Activated CD4-positive, alpha-beta T cell treated with anti-CD3 and anti-CD28 coated beads, Interleukin-2, amount 10 ng/mL, durations not matched to agents 7 days and 5 days (primary cell): ENCODE results near the gene PLAU. TPM values are rescaled to one million over a fixed set of nuclear protein-coding genes. Genes with fewer than 3 reads are reported as not detected.
A peak's percentile ranks its signal among the peaks of the same experiment; 100 is the strongest.
"Not testable (repeated sequence)": the region's sequence is repeated elsewhere in the genome, so short reads cannot be mapped to it uniquely, and the experiment has no call there.

Experiments
- CTCF ChIA-PET: fragments of 350-600 bp; sonication (Branson Sonifier 250); formaldehyde crosslinking; loops from one replicate; lab custom pipeline; 2021; ENCODE audit warnings: antibody characterized with exemption; lab: Charles Lee
- POLR2A ChIA-PET: fragments of 350-600 bp; sonication (Branson Sonifier 250); formaldehyde crosslinking; loops from one replicate; lab custom pipeline; 2021; ENCODE audit warnings: antibody characterized with exemption; lab: Charles Lee
- DNase-seq: peaks from one replicate; pipeline ENCODE4 v3.0.0-alpha.2; 2020
- H3K27ac Mint-ChIP-seq: one replicate; pipeline ENCODE4 v1.8.0; 2021; ENCODE audit warnings: mild to moderate bottlenecking, moderate library complexity, mixed read lengths
- H3K27me3 Mint-ChIP-seq: one replicate; pipeline ENCODE4 v1.8.0; 2021; ENCODE audit warnings: mixed read lengths
- H3K36me3 Mint-ChIP-seq: one replicate; pipeline ENCODE4 v1.8.0; 2021; ENCODE audit warnings: low read depth, mixed read lengths
- H3K4me1 Mint-ChIP-seq: one replicate; pipeline ENCODE4 v1.8.0; 2021; ENCODE audit warnings: mixed read lengths
- H3K4me3 Mint-ChIP-seq: one replicate; pipeline ENCODE4 v1.8.0; 2021; ENCODE audit warnings: mild to moderate bottlenecking, moderate library complexity, mixed read lengths
- H3K9me3 Mint-ChIP-seq: one replicate; pipeline ENCODE4 v1.8.0; 2021; ENCODE audit warnings: mixed read lengths
- total RNA-seq, 2 experiments: library from RNA; stranded (reverse); gene quantifications; one replicate each; pipeline ENCODE4 v1.2.3, GENCODE V29; 2021

Gene PLAU
- total RNA-seq, 2 experiments from 2014 or later = 0.89 to 0.96 TPM

- ChIA-PET CTCF (interaction anchor here (0.6 to 9.9 kb wide), 55 partner anchors 10 to 1497 kb away, joined by 3 to 212 read pairs (median 5); partner anchors contain the start of gene PLAU), POLR2A (interaction anchor here (0.6 to 1.0 kb wide), 6 partner anchors 19 to 177 kb away, joined by 3 to 4 read pairs (median 4); no protein-coding TSS in a partner anchor)
- Mint-ChIP-seq H3K27ac (peak overlapping the region; percentile 76), H3K4me1 (peaks cover 42% of the 10 kb centered on the region), H3K4me3 (no peak overlapping the region), H3K27me3 (no peaks in the 10 kb centered on the region), H3K36me3 (peaks cover 3% of the 10 kb centered on the region), H3K9me3 (no peaks in the 10 kb centered on the region)
- peak; percentile 95 for DNase-seq
These were observed 31.4 kb upstream of the PLAU start for GRCh38 chr10:73879296-73880173.

GRCh38 chr10:73881221-73881919 is 29.6 kb upstream of the PLAU start:
- no peaks in the 10 kb centered on the region for H3K9me3 Mint-ChIP-seq
- ChIA-PET CTCF (interaction anchor here (1.2 to 9.9 kb wide), 7 partner anchors 9 to 208 kb away, joined by 4 to 212 read pairs (median 62); no protein-coding TSS in a partner anchor), POLR2A (no interaction called here)
- H3K4me1 Mint-ChIP-seq = peaks cover 35% of the 10 kb centered on the region
- H3K27ac Mint-ChIP-seq = no peak overlapping the region
- H3K4me3 Mint-ChIP-seq = no peak overlapping the region
- no peaks in the 10 kb centered on the region for H3K27me3 Mint-ChIP-seq
- H3K36me3 Mint-ChIP-seq = peaks cover 3% of the 10 kb centered on the region
- no peak for DNase-seq

GRCh38 chr10:73884017-73884416 is 26.9 kb upstream of the PLAU start:
- Mint-ChIP-seq H3K4me3 (no peak overlapping the region), H3K27me3 (no peaks in the 10 kb centered on the region), H3K4me1 (peaks cover 21% of the 10 kb centered on the region), H3K36me3 (no peaks in the 10 kb centered on the region), H3K27ac (no peak overlapping the region), H3K9me3 (no peaks in the 10 kb centered on the region)
- ChIA-PET CTCF (interaction anchor here (5.6 kb wide), 1 partner anchor 57 kb away, joined by 62 read pairs; no protein-coding TSS in a partner anchor), POLR2A (no interaction called here)
- DNase-seq = no peak

DNA sequence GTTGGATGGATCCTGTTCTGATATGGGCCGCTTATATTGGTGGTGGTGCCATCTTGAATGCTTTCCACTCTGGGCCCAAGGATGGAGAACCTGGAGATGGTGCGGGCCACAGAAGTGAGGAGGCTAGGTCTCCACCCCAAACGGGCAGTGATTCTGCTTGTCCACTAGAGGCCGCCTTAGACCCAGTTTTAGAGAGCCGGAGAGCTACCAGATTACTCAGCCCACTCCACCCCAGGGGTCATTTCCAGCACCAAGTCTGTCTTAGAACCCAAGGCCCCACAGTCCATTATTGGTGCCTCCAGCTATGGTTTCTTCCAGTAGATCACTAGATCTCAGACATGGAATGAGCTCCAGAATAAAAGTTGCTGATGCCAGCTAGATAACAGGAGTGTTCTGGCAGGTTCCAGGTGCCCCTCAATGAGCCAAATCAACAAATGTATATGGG is 24.8 kb upstream of the PLAU start:
- Mint-ChIP-seq H3K27me3 (no peaks in the 10 kb centered on the region), H3K4me1 (peaks cover 9% of the 10 kb centered on the region), H3K27ac (no peak overlapping the region), H3K4me3 (no peak overlapping the region), H3K36me3 (no peaks in the 10 kb centered on the region), H3K9me3 (no peaks in the 10 kb centered on the region)
- peak; percentile 79 for DNase-seq
- ChIA-PET POLR2A (interaction anchor here (0.6 kb wide), 1 partner anchor 27 kb away, joined by 3 read pairs; no protein-coding TSS in a partner anchor), CTCF (interaction anchor here (0.6 to 10.3 kb wide), 29 partner anchors 8 to 1349 kb away, joined by 3 to 161 read pairs (median 5); partner anchors contain the start of genes COMTD1 and PLAU)

GRCh38 chr10:73886661-73887293 is 24.2 kb upstream of the PLAU start:
- H3K36me3 Mint-ChIP-seq = no peaks in the 10 kb centered on the region
- POLR2A ChIA-PET = interaction anchor here (0.5 to 0.6 kb wide), 2 partner anchors 28 to 156 kb away, joined by 3 to 5 read pairs; no protein-coding TSS in a partner anchor
- H3K9me3 Mint-ChIP-seq = no peaks in the 10 kb centered on the region
- H3K4me1 Mint-ChIP-seq = peaks cover 9% of the 10 kb centered on the region
- no peak overlapping the region for H3K27ac Mint-ChIP-seq
- H3K4me3 Mint-ChIP-seq = no peak overlapping the region
- DNase-seq = no peak
- peaks cover 3% of the 10 kb centered on the region for H3K27me3 Mint-ChIP-seq
- CTCF ChIA-PET = interaction anchor here (0.6 to 10.3 kb wide), 33 partner anchors 8 to 1348 kb away, joined by 3 to 161 read pairs (median 5); partner anchors contain the start of genes COMTD1 and PLAU

DNA sequence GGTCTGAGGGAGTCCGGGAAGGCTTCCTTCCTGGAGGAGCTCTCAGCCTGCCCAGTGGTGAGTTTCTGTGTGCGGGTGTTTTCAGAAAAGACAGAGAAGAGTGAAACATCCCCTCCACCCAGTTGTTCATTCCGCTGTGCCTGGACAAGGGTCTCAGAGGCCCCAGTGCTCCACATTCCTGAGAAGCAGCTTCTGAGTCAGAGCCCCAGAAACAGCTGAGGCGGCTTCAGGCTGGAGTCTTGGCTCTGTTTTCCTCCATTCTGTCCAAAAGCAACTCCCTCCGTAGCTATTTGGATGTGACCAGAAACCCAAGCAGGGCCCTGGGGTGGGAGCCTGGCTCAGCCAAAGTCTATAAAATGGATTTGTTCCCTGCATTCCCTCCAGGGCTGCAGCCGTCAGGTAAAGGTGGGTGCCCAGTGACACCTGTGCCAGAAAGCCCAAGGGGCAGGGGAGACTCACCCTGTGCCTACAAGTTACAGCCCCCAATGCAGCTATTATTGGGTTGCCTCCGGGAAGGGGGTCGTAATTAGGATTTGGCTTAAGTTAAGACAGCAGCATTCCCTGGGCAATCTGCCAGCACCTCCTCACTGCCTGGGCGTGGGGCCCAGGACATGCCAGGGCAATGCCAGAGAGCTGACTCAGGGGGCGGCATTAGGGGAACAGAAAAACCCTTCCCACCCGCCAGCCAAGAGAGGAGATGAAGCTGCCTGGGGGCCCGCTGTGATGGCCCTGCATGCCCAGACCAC is 23.5 kb upstream of the PLAU start:
- ChIA-PET POLR2A (interaction anchor here (0.5 kb wide), 1 partner anchor 155 kb away, joined by 5 read pairs; no protein-coding TSS in a partner anchor), CTCF (interaction anchor here (0.7 to 10.3 kb wide), 13 partner anchors 8 to 296 kb away, joined by 3 to 161 read pairs (median 5); no protein-coding TSS in a partner anchor)
- DNase-seq = no peak
- Mint-ChIP-seq H3K27ac (no peak overlapping the region), H3K9me3 (no peaks in the 10 kb centered on the region), H3K4me3 (no peak overlapping the region), H3K36me3 (no peaks in the 10 kb centered on the region), H3K4me1 (peaks cover 9% of the 10 kb centered on the region), H3K27me3 (peaks cover 7% of the 10 kb centered on the region)

DNA sequence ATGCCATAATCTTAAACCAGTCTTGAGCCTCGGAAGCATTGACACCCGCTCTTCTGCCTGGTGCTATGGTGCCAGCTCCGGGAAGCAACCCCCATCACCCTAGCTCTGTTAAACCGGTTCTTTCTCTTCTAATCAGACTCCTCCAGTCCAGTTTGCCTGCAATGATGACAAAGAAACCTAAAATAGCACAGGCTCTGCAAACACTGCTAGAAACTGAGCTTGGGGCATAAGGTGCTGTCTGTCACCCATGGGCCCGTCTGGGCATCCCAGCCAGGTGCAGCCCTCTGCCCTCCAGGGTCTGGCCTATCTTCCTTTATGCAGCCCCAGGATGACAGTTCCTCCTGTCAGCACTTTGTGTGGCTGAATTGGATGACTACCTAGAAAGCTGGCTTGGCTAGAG is 22.4 kb upstream of the PLAU start:
- H3K4me3 Mint-ChIP-seq = no peak overlapping the region

GRCh38 chr10:73889014-73889413 is 21.9 kb upstream of the PLAU start:
- no peaks in the 10 kb centered on the region for H3K9me3 Mint-ChIP-seq
- no peak overlapping the region for H3K27ac Mint-ChIP-seq
- H3K4me3 Mint-ChIP-seq = no peak overlapping the region
- ChIA-PET POLR2A (no interaction called here), CTCF (interaction anchor here (0.8 to 10.3 kb wide), 12 partner anchors 10 to 264 kb away, joined by 3 to 161 read pairs (median 4); no protein-coding TSS in a partner anchor)
- H3K36me3 Mint-ChIP-seq = no peaks in the 10 kb centered on the region
- no peak for DNase-seq
- H3K4me1 Mint-ChIP-seq = peaks cover 9% of the 10 kb centered on the region
- peaks cover 13% of the 10 kb centered on the region for H3K27me3 Mint-ChIP-seq

More for the DNA sequence above, 22.4 kb upstream of the PLAU start:
- POLR2A ChIA-PET = no interaction called here
- H3K27ac Mint-ChIP-seq = no peak overlapping the region
- H3K9me3 Mint-ChIP-seq = no peaks in the 10 kb centered on the region
- DNase-seq = no peak
- no peaks in the 10 kb centered on the region for H3K36me3 Mint-ChIP-seq
- peaks cover 9% of the 10 kb centered on the region for H3K4me1 Mint-ChIP-seq
- H3K27me3 Mint-ChIP-seq = peaks cover 13% of the 10 kb centered on the region
- CTCF ChIA-PET = interaction anchor here (0.8 to 10.3 kb wide), 12 partner anchors 9 to 265 kb away, joined by 3 to 161 read pairs (median 4); no protein-coding TSS in a partner anchor

DNA sequence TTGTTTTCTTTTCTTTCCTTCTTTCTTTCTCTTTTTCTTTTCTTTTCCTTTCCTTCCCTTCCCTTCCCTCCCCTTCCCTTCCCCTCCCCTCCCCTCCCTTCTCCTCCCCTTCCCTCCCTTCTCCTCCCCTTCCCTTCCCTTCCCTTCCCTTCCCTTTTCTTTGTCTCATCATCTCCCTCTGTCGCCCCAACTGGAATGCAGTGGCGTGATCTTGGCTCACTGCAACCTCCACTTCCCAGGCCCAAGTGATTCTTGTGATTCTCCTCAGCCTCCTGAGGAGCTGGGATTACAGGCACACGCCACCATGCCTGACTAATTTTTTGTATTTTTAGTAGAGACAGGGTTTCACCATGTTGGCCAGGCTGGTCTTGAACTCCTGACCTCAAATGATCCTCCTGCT is 21.5 kb upstream of the PLAU start:
- peaks cover 13% of the 10 kb centered on the region for H3K4me1 Mint-ChIP-seq
- DNase-seq, H3K4me3 Mint-ChIP-seq, H3K36me3 Mint-ChIP-seq, H3K27ac Mint-ChIP-seq, POLR2A ChIA-PET, H3K9me3 Mint-ChIP-seq: not testable (repeated sequence)
- peaks cover 13% of the 10 kb centered on the region for H3K27me3 Mint-ChIP-seq
- CTCF ChIA-PET = interaction anchor here (0.6 to 10.3 kb wide), 12 partner anchors 10 to 205 kb away, joined by 3 to 161 read pairs (median 4); no protein-coding TSS in a partner anchor

DNA sequence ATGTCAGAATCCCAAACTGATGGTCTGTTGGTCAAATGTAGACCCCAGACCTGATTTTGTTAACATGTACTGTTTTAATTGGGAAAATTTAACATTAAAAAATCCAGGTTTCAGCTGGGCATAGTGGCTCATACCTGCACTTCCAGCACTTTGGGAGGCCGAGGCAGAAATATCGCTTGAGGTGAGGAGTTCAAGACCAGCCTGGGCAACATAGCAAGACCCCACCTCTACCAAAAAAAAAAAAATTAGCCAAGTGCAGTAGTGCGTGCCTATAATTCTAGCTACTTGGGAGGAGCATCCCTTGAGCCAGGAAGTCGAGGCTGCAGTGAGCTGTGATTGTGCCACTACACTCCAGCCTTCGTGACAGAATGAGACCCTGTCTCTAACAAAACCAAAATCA is 20.7 kb upstream of the PLAU start:
- Mint-ChIP-seq H3K27ac (no peak overlapping the region), H3K9me3 (no peaks in the 10 kb centered on the region), H3K4me1 (peaks cover 16% of the 10 kb centered on the region), H3K4me3 (no peak overlapping the region), H3K36me3 (no peaks in the 10 kb centered on the region), H3K27me3 (peaks cover 13% of the 10 kb centered on the region)
- DNase-seq = no peak
- ChIA-PET POLR2A (no interaction called here), CTCF (interaction anchor here (0.6 to 10.3 kb wide), 6 partner anchors 9 to 134 kb away, joined by 3 to 161 read pairs (median 20); no protein-coding TSS in a partner anchor)

- H3K36me3 Mint-ChIP-seq, H3K4me3 Mint-ChIP-seq, DNase-seq, POLR2A ChIA-PET, H3K27ac Mint-ChIP-seq, H3K9me3 Mint-ChIP-seq: not testable (repeated sequence)
- Mint-ChIP-seq H3K4me1 (peaks cover 16% of the 10 kb centered on the region), H3K27me3 (peaks cover 13% of the 10 kb centered on the region)
- CTCF ChIA-PET = interaction anchor here (0.9 to 10.3 kb wide), 4 partner anchors 9 to 51 kb away, joined by 3 to 161 read pairs (median 52); no protein-coding TSS in a partner anchor
These were observed 20.1 kb upstream of the PLAU start for GRCh38 chr10:73890830-73891229.
